Peyer's patch (tissue), 4 donors: ENCODE measurements around the gene MRPL36. TPM values are rescaled to one million over a fixed set of nuclear protein-coding genes. Genes with fewer than 3 reads are reported as not detected.

Experiments
- DNase-seq, 3 donors: peaks; one replicate each; pipeline ENCODE4 v3.0.0-alpha.2; 2017 to 2019
- H3K27ac ChIP-seq, 4 donors: fragments of 200-600 bp; sonication (generic); one replicate each; pipeline ENCODE4 v1.5.1; 2016 to 2019
- H3K27me3 ChIP-seq, 2 donors: fragments of 200-600 bp; sonication (generic); one replicate each; pipeline ENCODE4 v1.5.1; 2019
- H3K36me3 ChIP-seq, 3 donors: fragments of 200-600 bp; sonication (generic); one replicate each; pipeline ENCODE4 v1.5.1; 2016 to 2019
- H3K4me1 ChIP-seq, 4 donors: fragments of 200-600 bp; sonication (generic); one replicate each; pipeline ENCODE4 v1.5.1; 2016 to 2019
- H3K4me3 ChIP-seq, 4 donors: fragments of 200-600 bp; sonication (generic); 1 replicate in 3 of 4; 2 replicates in 1 of 4; pipeline ENCODE4 v1.5.1; 2016 to 2019; ENCODE audit warnings: mild to moderate bottlenecking in 1 of 4
- H3K9me3 ChIP-seq, 4 donors: fragments of 200-600 bp; sonication (generic); one replicate each; pipeline ENCODE4 v1.5.1; 2016 to 2019; ENCODE audit warnings: mild to moderate bottlenecking in 1 of 4
- POLR2A ChIP-seq, 2 donors: fragments of 450-650 bp; IDR thresholded peaks; one replicate each; pipeline ENCODE4 v1.5.1; 2017; ENCODE audit warnings: antibody characterized with exemption in 2 of 2, mild to moderate bottlenecking in 2 of 2, moderate library complexity in 2 of 2
- total RNA-seq, 4 donors: library from RNA; depleted of rRNA; stranded (reverse); fragments of >200 nt; gene quantifications; one replicate each; pipeline ENCODE4 v1.1.0, GENCODE V29; 2016
- TF ChIP-seq, protein P1 (sequence below), 6 experiments: fragments of 450-650 bp in 4 of 6; fragments of 200-600 bp in 2 of 6; sonication (generic) in 1 of 6; IDR thresholded peaks; one replicate each; pipeline ENCODE4 v1.5.1; 2017 to 2019; ENCODE audit warnings: antibody characterized with exemption in 6 of 6, mild to moderate bottlenecking in 3 of 6, moderate library complexity in 1 of 6

Gene MRPL36
- total RNA-seq, 4 donors from 2014 or later, result 21.9 to 23.9 (median 23.3) TPM

- Histone ChIP-seq H3K27me3 (no peaks in the 10 kb centered on the region), H3K27ac (no peak overlapping the region), H3K9me3 (no peaks in the 10 kb centered on the region), H3K4me1 (no peaks in the 10 kb centered on the region), H3K4me3 (no peak overlapping the region), H3K36me3 (no peaks in the 10 kb centered on the region)
- DNase-seq, result peak in 1 of 3 donors; percentile 40
- TF ChIP-seq, protein P1, sequence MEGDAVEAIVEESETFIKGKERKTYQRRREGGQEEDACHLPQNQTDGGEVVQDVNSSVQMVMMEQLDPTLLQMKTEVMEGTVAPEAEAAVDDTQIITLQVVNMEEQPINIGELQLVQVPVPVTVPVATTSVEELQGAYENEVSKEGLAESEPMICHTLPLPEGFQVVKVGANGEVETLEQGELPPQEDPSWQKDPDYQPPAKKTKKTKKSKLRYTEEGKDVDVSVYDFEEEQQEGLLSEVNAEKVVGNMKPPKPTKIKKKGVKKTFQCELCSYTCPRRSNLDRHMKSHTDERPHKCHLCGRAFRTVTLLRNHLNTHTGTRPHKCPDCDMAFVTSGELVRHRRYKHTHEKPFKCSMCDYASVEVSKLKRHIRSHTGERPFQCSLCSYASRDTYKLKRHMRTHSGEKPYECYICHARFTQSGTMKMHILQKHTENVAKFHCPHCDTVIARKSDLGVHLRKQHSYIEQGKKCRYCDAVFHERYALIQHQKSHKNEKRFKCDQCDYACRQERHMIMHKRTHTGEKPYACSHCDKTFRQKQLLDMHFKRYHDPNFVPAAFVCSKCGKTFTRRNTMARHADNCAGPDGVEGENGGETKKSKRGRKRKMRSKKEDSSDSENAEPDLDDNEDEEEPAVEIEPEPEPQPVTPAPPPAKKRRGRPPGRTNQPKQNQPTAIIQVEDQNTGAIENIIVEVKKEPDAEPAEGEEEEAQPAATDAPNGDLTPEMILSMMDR (IDR thresholded peaks at IDR 0.05), result no peak
These were observed 38.4 kb upstream of the MRPL36 start for GRCh38 chr5:1838013-1838412.

- Histone ChIP-seq H3K9me3 (no peaks in the 10 kb centered on the region), H3K4me1 (no peaks in the 10 kb centered on the region), H3K27me3 (no peaks in the 10 kb centered on the region), H3K36me3 (no peaks in the 10 kb centered on the region), H3K27ac (no peak overlapping the region), H3K4me3 (no peak overlapping the region)
- TF ChIP-seq POLR2A (IDR thresholded peaks at IDR 0.05), result no peak
- TF ChIP-seq, protein P1 (IDR thresholded peaks at IDR 0.05), result no peak
- peak in 1 of 3 donors; percentile 40 for DNase-seq
These were observed 37.5 kb upstream of the MRPL36 start for GRCh38 chr5:1836891-1837880.

GRCh38 chr5:1836176-1836890 lies 36.7 kb upstream of the MRPL36 start:
- Histone ChIP-seq H3K4me1 (no peaks in the 10 kb centered on the region), H3K9me3 (no peaks in the 10 kb centered on the region), H3K27ac (no peak overlapping the region), H3K27me3 (no peaks in the 10 kb centered on the region), H3K36me3 (no peaks in the 10 kb centered on the region), H3K4me3 (no peak overlapping the region)
- peak in 1 of 3 donors; percentile 25 for DNase-seq
- TF ChIP-seq, protein P1 (IDR thresholded peaks at IDR 0.05), result no peak
- no peak for TF ChIP-seq POLR2A (IDR thresholded peaks at IDR 0.05)

DNA sequence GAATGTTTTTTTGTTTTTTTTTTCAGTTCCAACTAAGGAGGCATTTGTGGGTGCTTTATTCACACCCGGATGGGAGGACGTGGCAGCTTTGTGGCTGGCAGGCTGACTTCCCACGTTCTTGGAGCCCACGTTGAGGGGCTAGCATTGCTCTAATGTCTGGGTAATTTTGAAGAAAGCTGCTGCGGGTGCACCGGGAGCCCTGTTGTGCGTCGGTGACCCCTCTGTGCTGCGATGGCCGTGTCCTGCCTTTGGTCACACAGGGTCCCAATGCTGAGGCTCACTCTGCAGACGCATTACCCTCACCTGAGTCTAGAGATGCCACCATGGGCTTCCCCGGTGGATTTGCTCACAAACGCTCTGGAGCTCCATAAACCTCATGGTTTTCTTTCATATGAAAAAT lies 35.8 kb upstream of the MRPL36 start:
- DNase-seq, result peak in 1 of 3 donors; percentile 12
- TF ChIP-seq, protein P1 (IDR thresholded peaks at IDR 0.05), result no peak
- TF ChIP-seq POLR2A (IDR thresholded peaks at IDR 0.05), result no peak
- H3K9me3 ChIP-seq, result no peaks in the 10 kb centered on the region
- no peaks in the 10 kb centered on the region for H3K27me3 ChIP-seq
- H3K27ac ChIP-seq, result no peak overlapping the region
- no peak overlapping the region for H3K4me3 ChIP-seq
- no peaks in the 10 kb centered on the region for H3K4me1 ChIP-seq
- no peaks in the 10 kb centered on the region for H3K36me3 ChIP-seq

GRCh38 chr5:1834721-1835429 lies 35.2 kb upstream of the MRPL36 start:
- Histone ChIP-seq H3K4me1 (no peaks in the 10 kb centered on the region), H3K27ac (no peak overlapping the region), H3K9me3 (no peaks in the 10 kb centered on the region), H3K27me3 (no peaks in the 10 kb centered on the region), H3K36me3 (no peaks in the 10 kb centered on the region), H3K4me3 (no peak overlapping the region)
- TF ChIP-seq, protein P1 (IDR thresholded peaks at IDR 0.05), result no peak
- TF ChIP-seq POLR2A (IDR thresholded peaks at IDR 0.05), result no peak
- DNase-seq, result peak in 1 of 3 donors; percentile 9
